HEK293 (cell line): ENCODE data around the gene F8A1.

Source experiments
- CTCF ChIP-seq: fragments of 450-650 bp; formaldehyde crosslinking; IDR thresholded peaks from 2 replicates; pipeline ENCODE4 v1.5.1; 2016; ENCODE audit warnings: missing biosample characterization, missing genetic modification characterization
- SP2 ChIP-seq: fragments of 450-650 bp; formaldehyde crosslinking; IDR thresholded peaks from 2 replicates; pipeline ENCODE4 v1.5.1; 2016; ENCODE audit warnings: missing biosample characterization, missing genetic modification characterization
- TCF7L2 ChIP-seq: IDR thresholded peaks from 2 replicates; pipeline ENCODE4 v1.6.1; 2011; ENCODE audit warnings: low read depth, mild to moderate bottlenecking, inconsistent platforms, low read length, moderate library complexity, borderline replicate concordance
- ZNF394 ChIP-seq: fragments of 450-650 bp; formaldehyde crosslinking; IDR thresholded peaks from 2 replicates; pipeline ENCODE4 v1.5.1; 2016; ENCODE audit warnings: missing biosample characterization, missing genetic modification characterization, mild to moderate bottlenecking, moderate library complexity, borderline replicate concordance
- ZNF707 ChIP-seq: fragments of 450-650 bp; formaldehyde crosslinking; IDR thresholded peaks from 2 replicates; pipeline ENCODE4 v1.5.1; 2016; ENCODE audit warnings: missing biosample characterization, missing genetic modification characterization
- ZNF747 ChIP-seq: fragments of 450-650 bp; formaldehyde crosslinking; IDR thresholded peaks from 2 replicates; pipeline ENCODE4 v1.5.1; 2016; ENCODE audit warnings: missing biosample characterization, missing genetic modification characterization
- ZSCAN5A ChIP-seq: fragments of 450-650 bp; formaldehyde crosslinking; IDR thresholded peaks from 2 replicates; pipeline ENCODE4 v1.5.1; 2016; ENCODE audit warnings: missing biosample characterization, missing genetic modification characterization

- TF ChIP-seq TCF7L2 = no peak
- TF ChIP-seq CTCF (tag by site-specific recombination) = no peak
- TF ChIP-seq ZSCAN5A (tag by site-specific recombination) = no peak
- no peak for TF ChIP-seq ZNF394 (tag by site-specific recombination)
- no peak for TF ChIP-seq SP2 (tag by site-specific recombination)
- no peak for TF ChIP-seq ZNF707 (tag by site-specific recombination)
- TF ChIP-seq ZNF747 (tag by site-specific recombination) = no peak
Measured at GRCh38 chrX:154855256-154855655, 30.9 kb upstream of the F8A1 start.
